HG03025 (cell line): ENCODE measurements around the gene NSD1.
A peak's percentile ranks its signal among the peaks of the same experiment; 100 is the strongest.

Source experiments
- ATAC-seq: cut with Tn5 transposase; IDR thresholded peaks from one replicate; pipeline ENCODE4 v1.9.1; 2021; ENCODE audit warnings: mild to moderate bottlenecking, moderate library complexity; ENCODE audit not compliant: unreplicated experiment, low FRiP score

The NSD1 gene

GRCh38 chr5:177097016-177097985 is 36.3 kb upstream of the NSD1 start:
- ATAC-seq: no peak

GRCh38 chr5:177098120-177098469 is 35.5 kb upstream of the NSD1 start:
- ATAC-seq: no peak

- ATAC-seq: no peak
Measured at GRCh38 chr5:177098470-177099141, 35.0 kb upstream of the NSD1 start.

- ATAC-seq: no peak
Measured at GRCh38 chr5:177099422-177100093, 34.0 kb upstream of the NSD1 start.

- no peak for ATAC-seq
Measured at GRCh38 chr5:177100714-177101121, 32.9 kb upstream of the NSD1 start.

- ATAC-seq: no peak
Measured at GRCh38 chr5:177103523-177104253, 29.9 kb upstream of the NSD1 start.

- ATAC-seq: no peak
Measured at GRCh38 chr5:177105691-177106476, 27.7 kb upstream of the NSD1 start.

GRCh38 chr5:177107159-177107558 is 26.4 kb upstream of the NSD1 start:
- ATAC-seq: no peak

GRCh38 chr5:177109810-177110209 is 23.8 kb upstream of the NSD1 start:
- no peak for ATAC-seq

- ATAC-seq: peak; percentile 51
Measured at GRCh38 chr5:177111720-177112394, 21.7 kb upstream of the NSD1 start.

- ATAC-seq: no peak
Measured at GRCh38 chr5:177112589-177113220, 20.9 kb upstream of the NSD1 start.

- ATAC-seq: no peak
Measured at GRCh38 chr5:177113566-177114424, 19.8 kb upstream of the NSD1 start.

- ATAC-seq: no peak
Measured at GRCh38 chr5:177116631-177117373, 16.8 kb upstream of the NSD1 start.

- ATAC-seq: no peak
Measured at GRCh38 chr5:177117441-177118045, 16.0 kb upstream of the NSD1 start.

- ATAC-seq: no peak
Measured at GRCh38 chr5:177122566-177122965, 11.0 kb upstream of the NSD1 start.

GRCh38 chr5:177123789-177124485 is 9.6 kb upstream of the NSD1 start:
- no peak for ATAC-seq
